ENCODE data around the gene TSPAN5.

Gene TSPAN5

GRCh38 chr4:98664959-98665358 lies 6.5 kb upstream of the TSPAN5 start:
- no peak overlapping the region for H3K4me3 ChIP-seq (ENCODE audit: low read depth, low read length)
- no peak for TF ChIP-seq CTCF (IDR thresholded peaks at IDR 0.05; ENCODE audit: borderline replicate concordance, insufficient read depth, low read depth, low read length)

GRCh38 chr4:98663226-98664006 lies 5.0 kb upstream of the TSPAN5 start:
- no peak for TF ChIP-seq CTCF (IDR thresholded peaks at IDR 0.05; ENCODE audit: borderline replicate concordance, insufficient read depth, low read depth, low read length)
- H3K4me3 ChIP-seq (ENCODE audit: low read depth, low read length) = peak overlapping the region; percentile 19

- H3K4me3 ChIP-seq (ENCODE audit: low read depth, low read length) = peak overlapping the region; percentile 8
Measured at GRCh38 chr4:98662626-98663225, 4.3 kb upstream of the TSPAN5 start.

GRCh38 chr4:98662055-98662453 lies 3.6 kb upstream of the TSPAN5 start:
- no peak overlapping the region for H3K4me3 ChIP-seq (ENCODE audit: low read depth, low read length)
- no peak for TF ChIP-seq CTCF (IDR thresholded peaks at IDR 0.05; ENCODE audit: borderline replicate concordance, insufficient read depth, low read depth, low read length)

More at GRCh38 chr4:98662626-98663225, 4.3 kb upstream of the TSPAN5 start:
- no peak for TF ChIP-seq CTCF (IDR thresholded peaks at IDR 0.05; ENCODE audit: borderline replicate concordance, insufficient read depth, low read depth, low read length)

- H3K4me3 ChIP-seq (ENCODE audit: low read depth, low read length) = no peak overlapping the region
- TF ChIP-seq CTCF (IDR thresholded peaks at IDR 0.05; ENCODE audit: borderline replicate concordance, insufficient read depth, low read depth, low read length) = no peak
Measured at GRCh38 chr4:98661371-98662054, 3.1 kb upstream of the TSPAN5 start.

GRCh38 chr4:98659741-98660462 lies 1.5 kb upstream of the TSPAN5 start:
- H3K4me3 ChIP-seq (ENCODE audit: low read depth, low read length) = no peak overlapping the region
- TF ChIP-seq CTCF (IDR thresholded peaks at IDR 0.05; ENCODE audit: borderline replicate concordance, insufficient read depth, low read depth, low read length) = no peak

All from GM12875 (cell line).